ENCODE results near the gene FBXL14. TPM values are rescaled to one million over a fixed set of nuclear protein-coding genes. Genes with fewer than 3 reads are reported as not detected.
A peak's percentile ranks its signal among the peaks of the same experiment; 100 is the strongest.

FBXL14 gene
- polyA plus RNA-seq, 1 of the 3 experiments (the other 2 are of a cell fraction) = 11.3 TPM

- no peak for TF ChIP-seq YY1 (IDR thresholded peaks at IDR 0.05; ENCODE audit: low read depth)
- no peak for TF ChIP-seq RFX5 (IDR thresholded peaks at IDR 0.05; ENCODE audit: low read length)
- TF ChIP-seq USF2 (IDR thresholded peaks at IDR 0.05; ENCODE audit: borderline replicate concordance, low read depth, low read length) = no peak
- TF ChIP-seq ELF1 (IDR thresholded peaks at IDR 0.05) = no peak
- TF ChIP-seq CHD2 (IDR thresholded peaks at IDR 0.05; ENCODE audit: low read length, partially characterized antibody) = peak; percentile 38
- no peak for TF ChIP-seq SIN3A (IDR thresholded peaks at IDR 0.05; ENCODE audit: borderline replicate concordance, low read depth, low read length)
- no peak for TF ChIP-seq GABPA (IDR thresholded peaks at IDR 0.05; ENCODE audit: low read depth)
- TF ChIP-seq TEAD4 (IDR thresholded peaks at IDR 0.05; ENCODE audit: borderline replicate concordance, insufficient read depth) = no peak
- TF ChIP-seq CTCF (IDR thresholded peaks at IDR 0.05) = no peak
- no peak for TF ChIP-seq PBX3 (IDR thresholded peaks at IDR 0.05)
- no peak for TF ChIP-seq MEF2A (IDR thresholded peaks at IDR 0.05; ENCODE audit: borderline replicate concordance, low read depth)
- no peak for TF ChIP-seq MXI1 (IDR thresholded peaks at IDR 0.05; ENCODE audit: low read depth, low read length)
- TF ChIP-seq TCF12 (IDR thresholded peaks at IDR 0.05) = no peak
- no peak for TF ChIP-seq MAX (IDR thresholded peaks at IDR 0.05; ENCODE audit: low read depth)
- peak in 1 of 2 experiments; percentile 19; a peak in 1 of 4 replicates for TF ChIP-seq EP300 (IDR thresholded peaks at IDR 0.05; ENCODE audit: borderline replicate concordance in 1 of 2, low read depth in 1 of 2, low read length in 1 of 2)
- TF ChIP-seq IRF3 (IDR thresholded peaks at IDR 0.05; ENCODE audit: low read depth, low read length) = no peak
- no peak for TF ChIP-seq USF1 (IDR thresholded peaks at IDR 0.05; ENCODE audit: borderline replicate concordance, low read depth)
Measured at GRCh38 chr12:1591543-1591942, 2.8 kb downstream of the FBXL14 start (continued).
